ENCODE measurements around the gene CMAS. TPM values are rescaled to one million over a fixed set of nuclear protein-coding genes. Genes with fewer than 3 reads are reported as not detected.
A peak's percentile ranks its signal among the peaks of the same experiment; 100 is the strongest.
"Not testable (repeated sequence)": the region's sequence is repeated elsewhere in the genome, so short reads cannot be mapped to it uniquely, and the experiment has no call there.

Gene CMAS
- total RNA-seq, result 35.1 TPM
- long read RNA-seq, transcript CMAS-201 (8 exons, 1,787 nt), result major isoform, 80 of 85 reads
- long read RNA-seq, partial matches to known transcripts, result 0 of 85 reads
- long read RNA-seq, other reads (novel, unspliced or antisense), result 2 of 85 reads

DNA sequence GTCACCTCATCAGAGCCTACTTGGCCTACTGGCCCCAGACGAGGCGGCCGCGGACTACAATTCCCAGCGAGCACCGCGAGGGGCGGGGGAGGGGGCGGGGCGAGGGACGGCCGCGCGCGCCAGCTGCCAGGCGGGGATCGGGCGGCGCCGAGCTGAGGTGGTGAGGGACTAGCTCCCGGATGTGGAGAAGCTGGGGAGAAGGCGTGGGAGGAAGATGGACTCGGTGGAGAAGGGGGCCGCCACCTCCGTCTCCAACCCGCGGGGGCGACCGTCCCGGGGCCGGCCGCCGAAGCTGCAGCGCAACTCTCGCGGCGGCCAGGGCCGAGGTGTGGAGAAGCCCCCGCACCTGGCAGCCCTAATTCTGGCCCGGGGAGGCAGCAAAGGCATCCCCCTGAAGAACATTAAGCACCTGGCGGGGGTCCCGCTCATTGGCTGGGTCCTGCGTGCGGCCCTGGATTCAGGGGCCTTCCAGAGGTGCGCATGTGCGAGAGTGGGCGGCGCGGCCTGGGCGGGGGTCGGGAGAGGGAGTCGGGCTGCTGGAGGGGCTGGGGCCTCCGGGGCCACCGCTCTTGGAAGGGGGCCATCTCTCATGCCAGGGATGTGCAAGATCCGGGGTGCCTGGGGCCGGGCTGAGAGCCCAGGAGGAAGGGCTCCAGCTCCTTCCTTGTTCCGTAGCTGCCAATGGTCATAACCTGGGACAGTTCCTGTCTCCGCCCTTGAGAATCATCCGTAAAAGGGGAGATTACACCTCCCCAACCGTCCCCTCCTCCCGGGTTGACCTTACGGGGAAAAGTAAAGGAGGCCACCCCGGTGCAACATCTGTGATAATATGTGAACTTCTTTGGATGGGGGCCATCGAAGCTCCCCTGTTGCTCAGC, at the start of gene CMAS:
Gene CMAS (plus strand): TSS at position 129 of the 878 bp plus-strand sequence. CDS start 86 bp downstream, at position 215.
- intact Hi-C loops (cut with DNase I), result no loop called here
- ATAC-seq (ENCODE audit: poor library complexity) (peak; percentile 97), DNase-seq (peak; percentile 88)

DNA sequence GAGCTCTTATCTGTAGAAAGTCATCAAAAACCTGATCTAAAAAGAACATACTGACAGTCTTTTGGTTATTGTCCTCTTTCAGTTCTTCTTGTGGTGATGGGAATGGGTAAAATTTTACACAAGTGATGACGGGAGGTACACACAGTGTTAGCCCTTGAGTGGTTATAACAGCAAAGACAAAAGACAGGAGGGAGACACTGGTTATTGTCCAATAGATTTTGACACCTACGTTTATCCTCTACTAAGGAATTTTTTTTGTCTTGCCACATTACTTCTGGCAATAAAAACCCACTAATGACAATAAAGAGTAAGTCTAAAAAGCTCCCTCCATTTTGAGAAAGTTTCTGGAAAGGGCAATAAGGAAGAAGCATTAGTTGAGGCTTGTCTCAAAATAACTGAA, 47.7 kb upstream of the CMAS start:
- DNase-seq (no peak), ATAC-seq (ENCODE audit: poor library complexity) (no peak)
- intact Hi-C loops (cut with DNase I), result no loop called here

DNA sequence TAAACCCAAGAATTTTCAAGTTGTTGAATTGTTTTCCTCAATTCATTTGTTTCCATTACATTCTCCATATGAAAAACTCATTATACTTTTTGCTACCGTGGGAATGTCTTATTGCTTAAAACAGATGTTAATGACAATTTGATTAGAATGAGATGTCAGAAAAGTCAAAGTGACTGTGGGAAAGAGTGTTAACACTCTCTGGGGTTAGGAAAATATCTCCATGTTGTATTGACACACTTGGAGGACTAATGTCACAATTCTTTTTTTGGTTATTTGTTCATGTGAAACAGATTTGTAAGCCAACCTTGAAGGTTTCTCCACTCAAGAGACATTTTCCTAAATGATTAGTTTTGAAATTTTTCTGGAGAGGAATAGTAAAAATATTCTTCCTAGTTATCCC, 47.2 kb upstream of the CMAS start:
- intact Hi-C loops (cut with DNase I), result no loop called here
- DNase-seq (no peak), ATAC-seq (ENCODE audit: poor library complexity) (peak; percentile 15)

DNA sequence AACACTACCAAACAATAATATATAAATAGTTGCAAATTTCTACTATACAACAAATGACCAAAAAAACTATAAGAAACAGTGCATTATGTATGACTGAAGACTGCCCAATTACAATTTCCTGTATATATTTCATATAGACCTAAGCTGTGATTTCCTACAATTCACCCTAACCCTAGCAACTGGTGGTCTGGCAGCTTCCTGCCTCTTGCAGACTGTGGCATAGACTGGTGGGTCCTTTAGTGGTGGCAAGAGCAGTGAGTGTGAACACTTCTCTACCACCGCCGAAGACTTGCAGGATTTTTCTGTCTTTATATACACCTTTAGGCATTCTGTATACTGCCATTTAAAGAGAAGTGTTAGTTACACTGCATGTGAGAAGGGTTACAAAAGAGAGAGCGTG, 43.6 kb upstream of the CMAS start:
- DNase-seq, result no peak
- intact Hi-C loops (cut with DNase I), result no loop called here
- ATAC-seq (ENCODE audit: poor library complexity), result no peak

DNA sequence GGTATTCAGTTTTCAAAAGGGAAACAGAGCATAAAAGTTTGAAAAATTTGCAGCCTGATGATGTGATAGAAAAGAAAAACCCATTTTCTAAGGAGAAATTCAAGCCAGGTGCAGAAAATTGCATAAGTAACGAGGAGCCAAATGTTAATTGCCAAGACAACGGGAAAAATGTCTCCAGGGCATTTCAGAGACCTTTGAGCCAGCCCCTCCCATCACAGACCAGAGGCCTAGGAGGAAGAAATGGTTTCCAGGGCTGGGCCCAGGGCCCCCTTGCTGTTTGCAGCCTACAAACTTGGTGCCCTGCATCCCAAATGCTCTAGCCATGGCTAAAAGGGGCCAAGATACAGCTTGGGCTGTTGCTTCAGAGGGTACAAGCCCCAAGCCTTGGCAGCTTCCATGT, 38.2 kb upstream of the CMAS start:
- intact Hi-C loops (cut with DNase I); DNase-seq; ATAC-seq (ENCODE audit: poor library complexity): not testable (repeated sequence)

DNA sequence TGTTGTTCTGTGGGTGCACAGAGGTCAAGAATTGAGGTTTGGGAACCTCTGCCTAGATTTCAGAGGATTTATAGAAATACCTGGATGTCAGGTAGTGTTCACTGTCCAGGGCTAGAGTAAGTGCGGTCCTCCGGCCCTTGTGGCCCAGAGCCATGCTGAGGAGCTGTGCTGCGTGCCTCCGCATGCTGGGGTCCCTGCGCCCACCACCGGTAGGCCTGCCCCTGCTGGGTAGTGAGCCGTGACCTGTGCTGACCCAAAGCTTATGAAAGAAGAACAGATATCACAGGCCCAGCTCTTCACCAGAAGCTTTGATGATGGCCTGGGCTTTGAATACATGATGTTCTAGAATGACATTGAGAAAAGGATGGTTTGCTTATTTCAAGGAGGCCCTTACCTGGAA, 37.8 kb upstream of the CMAS start:
- intact Hi-C loops (cut with DNase I), result no loop called here
- ATAC-seq (ENCODE audit: poor library complexity) (no peak), DNase-seq (no peak)

DNA sequence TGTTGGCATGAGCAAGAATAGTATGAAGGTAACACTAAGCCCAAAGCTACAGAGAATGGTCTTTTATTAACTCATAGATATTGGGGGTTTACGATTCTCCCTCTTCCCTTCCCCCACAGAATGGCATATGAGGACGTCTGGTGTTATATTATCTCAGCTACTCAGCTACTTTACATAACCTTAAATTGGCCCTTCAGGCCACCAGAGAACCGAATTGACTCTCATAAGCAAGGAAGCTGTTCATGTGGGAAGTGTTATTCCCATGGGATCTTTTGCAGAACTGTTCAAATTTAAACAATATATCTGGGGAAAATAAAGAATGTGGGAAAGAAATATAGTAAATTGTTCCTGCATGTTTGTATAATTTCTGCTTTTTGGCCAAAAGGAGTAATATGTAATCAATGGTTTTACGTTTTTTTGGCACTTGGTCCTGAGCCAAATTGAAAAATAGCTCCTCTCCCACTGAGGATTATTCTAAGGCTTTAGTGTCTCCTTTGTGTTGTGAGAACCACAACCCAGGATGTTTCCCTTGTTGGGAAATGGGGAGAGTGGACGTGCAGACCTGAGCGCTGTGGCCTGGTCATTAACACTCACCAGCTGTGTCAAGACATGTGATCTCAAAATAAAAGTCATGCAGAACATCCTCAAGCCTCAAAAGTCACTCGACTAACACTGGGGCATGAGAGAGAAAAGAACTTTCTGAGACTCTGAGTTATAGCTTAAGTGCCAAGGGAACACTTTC, 31.8 kb upstream of the CMAS start:
- ATAC-seq (ENCODE audit: poor library complexity), result peak; percentile 78
- no peak for DNase-seq
- intact Hi-C loops (cut with DNase I), result no loop called here

DNA sequence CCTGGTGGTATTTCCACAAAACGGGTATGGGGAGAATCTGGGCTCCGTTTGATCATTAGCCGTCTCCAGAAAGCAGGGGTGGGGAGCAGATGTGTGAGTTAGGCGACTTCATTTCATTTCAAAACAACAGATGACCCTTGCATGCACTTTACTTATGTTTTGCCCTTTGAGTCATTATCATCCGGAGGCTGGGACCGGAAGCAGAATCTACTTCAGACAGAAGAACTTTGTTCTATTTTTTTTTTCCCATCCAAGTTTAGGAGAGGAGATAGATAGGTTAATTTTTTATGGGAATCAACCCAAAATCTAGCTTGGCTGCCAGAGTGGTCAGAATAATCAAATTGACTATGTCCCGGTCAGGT, 31.3 kb upstream of the CMAS start:
- peak; percentile 36 for ATAC-seq (ENCODE audit: poor library complexity)
- intact Hi-C loops (cut with DNase I), result loop anchor here (5.0 kb wide), 1 partner anchor 317 kb away; no protein-coding TSS in a partner anchor
- no peak for DNase-seq

DNA sequence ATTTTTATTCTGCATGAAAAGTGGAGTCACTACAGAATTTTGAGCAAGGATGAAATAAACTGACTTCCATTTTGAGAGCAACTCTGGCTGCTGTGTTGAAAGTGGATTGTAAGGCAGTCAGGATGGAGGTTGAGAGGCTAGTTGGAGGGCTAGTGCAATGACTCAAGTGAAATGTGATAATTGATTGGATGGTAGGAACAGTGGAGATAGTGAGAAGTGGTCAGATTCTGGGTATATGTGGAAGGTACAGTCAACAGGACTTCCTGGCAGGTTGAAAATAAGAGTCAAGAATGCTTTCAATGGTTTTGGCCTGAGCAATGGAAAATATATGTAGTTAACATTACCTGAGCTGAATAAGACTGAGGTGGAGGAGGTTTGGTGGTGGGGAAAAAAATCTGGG, 29.0 kb upstream of the CMAS start:
- DNase-seq (no peak), ATAC-seq (ENCODE audit: poor library complexity) (no peak)
- intact Hi-C loops (cut with DNase I), result loop anchor here (5.0 kb wide), 1 partner anchor 320 kb away; no protein-coding TSS in a partner anchor

GRCh38 chr12:22018860-22019259, 27.2 kb upstream of the CMAS start:
- DNase-seq (no peak), ATAC-seq (ENCODE audit: poor library complexity) (peak; percentile 52)
- intact Hi-C loops (cut with DNase I), result loop anchor here (5.0 kb wide), 1 partner anchor 322 kb away; no protein-coding TSS in a partner anchor

DNA sequence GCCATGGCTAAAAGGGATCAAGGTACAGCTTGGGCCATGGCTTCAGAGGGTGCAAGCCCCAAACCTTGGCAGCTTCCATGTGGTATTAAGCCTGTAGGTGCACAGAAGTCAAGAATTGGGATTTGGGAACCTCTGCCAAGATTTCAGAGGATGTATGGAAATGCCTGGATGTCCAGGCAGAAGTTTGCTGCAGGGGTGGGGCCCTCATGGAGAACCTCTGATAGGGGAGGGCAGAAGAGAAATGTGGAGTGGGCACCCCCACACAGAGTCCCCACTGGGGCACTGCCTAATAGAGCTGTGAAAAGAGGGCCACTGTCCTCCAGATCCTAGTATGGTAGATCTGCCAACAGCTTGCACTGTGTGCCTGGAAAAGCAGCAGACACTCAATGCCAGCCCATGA, 22.5 kb upstream of the CMAS start:
- intact Hi-C loops (cut with DNase I), result not testable (repeated sequence)

DNA sequence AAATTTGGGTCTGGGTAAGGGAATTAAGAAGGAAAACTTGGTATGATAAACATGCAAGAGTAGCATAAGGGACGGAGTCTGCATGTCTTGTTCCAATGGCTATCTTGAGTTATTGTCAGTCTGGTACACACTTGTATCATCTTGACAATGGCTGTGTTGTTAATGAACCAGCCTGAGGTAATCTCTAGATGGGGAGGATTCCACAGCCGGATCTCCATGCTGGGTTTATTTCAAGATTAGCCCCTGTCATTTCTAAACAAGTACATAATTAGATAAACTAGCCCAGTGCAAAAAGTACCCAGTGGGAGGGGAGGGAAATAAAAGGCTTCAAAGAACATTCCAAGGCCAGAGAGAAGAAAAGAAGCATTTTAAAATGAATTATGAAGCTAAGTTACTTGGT, 16.5 kb upstream of the CMAS start:
- DNase-seq, result no peak
- no peak for ATAC-seq (ENCODE audit: poor library complexity)
- intact Hi-C loops (cut with DNase I), result no loop called here

More for the DNA sequence above, 22.5 kb upstream of the CMAS start:
- not testable (repeated sequence) for DNase-seq; ATAC-seq (ENCODE audit: poor library complexity)

- ATAC-seq (ENCODE audit: poor library complexity), result no peak
These were observed 16.0 kb upstream of the CMAS start for GRCh38 chr12:22029991-22030390.

GRCh38 chr12:22032732-22033131, 13.3 kb upstream of the CMAS start:
- intact Hi-C loops (cut with DNase I), result no loop called here
- DNase-seq (no peak), ATAC-seq (ENCODE audit: poor library complexity) (no peak)

More at GRCh38 chr12:22029991-22030390, 16.0 kb upstream of the CMAS start:
- no peak for DNase-seq
- intact Hi-C loops (cut with DNase I), result no loop called here

DNA sequence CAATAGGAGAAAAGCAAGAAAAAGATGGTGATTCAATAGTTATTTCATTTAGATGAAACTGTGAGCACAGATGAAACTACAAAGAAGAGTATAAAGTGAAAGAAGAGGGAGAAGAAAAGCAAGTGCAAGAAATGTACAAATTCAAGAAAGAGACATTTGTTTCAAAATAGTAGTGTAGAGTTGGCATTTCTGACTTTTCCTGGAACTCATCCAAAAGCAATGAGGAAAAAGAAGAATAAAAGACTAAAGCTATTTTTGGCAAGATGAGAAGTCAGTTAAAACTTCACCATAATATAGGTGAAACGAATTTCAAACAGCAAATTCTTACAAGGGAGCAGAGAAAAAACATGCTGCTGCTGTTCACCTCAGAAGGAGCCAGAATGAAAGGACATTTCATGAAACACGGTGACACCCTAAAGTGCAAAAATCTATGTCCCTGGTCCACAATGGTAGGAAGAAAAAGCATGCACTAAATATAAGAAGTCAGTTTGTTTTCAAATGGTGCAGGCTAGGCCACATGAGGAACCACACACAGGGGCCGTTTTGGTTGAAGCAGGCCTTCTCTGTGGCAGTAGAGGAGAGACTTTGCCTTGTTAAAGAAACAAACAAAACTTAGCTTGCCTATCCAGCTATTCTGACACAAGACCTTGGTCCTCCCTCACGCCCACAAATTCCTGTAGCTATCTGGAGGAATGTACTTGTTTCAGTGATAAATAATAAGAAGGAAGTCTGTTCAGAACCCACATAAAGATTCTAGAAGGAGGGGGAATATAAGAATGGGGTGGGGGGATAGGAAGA, 11.1 kb upstream of the CMAS start:
- intact Hi-C loops (cut with DNase I), result no loop called here
- DNase-seq (no peak), ATAC-seq (ENCODE audit: poor library complexity) (no peak)

GRCh38 chr12:22037947-22038346, 8.1 kb upstream of the CMAS start:
- intact Hi-C loops (cut with DNase I), result no loop called here
- DNase-seq (no peak), ATAC-seq (ENCODE audit: poor library complexity) (no peak)

GRCh38 chr12:22038734-22039133, 7.3 kb upstream of the CMAS start:
- DNase-seq (no peak), ATAC-seq (ENCODE audit: poor library complexity) (no peak)
- intact Hi-C loops (cut with DNase I), result no loop called here

DNA sequence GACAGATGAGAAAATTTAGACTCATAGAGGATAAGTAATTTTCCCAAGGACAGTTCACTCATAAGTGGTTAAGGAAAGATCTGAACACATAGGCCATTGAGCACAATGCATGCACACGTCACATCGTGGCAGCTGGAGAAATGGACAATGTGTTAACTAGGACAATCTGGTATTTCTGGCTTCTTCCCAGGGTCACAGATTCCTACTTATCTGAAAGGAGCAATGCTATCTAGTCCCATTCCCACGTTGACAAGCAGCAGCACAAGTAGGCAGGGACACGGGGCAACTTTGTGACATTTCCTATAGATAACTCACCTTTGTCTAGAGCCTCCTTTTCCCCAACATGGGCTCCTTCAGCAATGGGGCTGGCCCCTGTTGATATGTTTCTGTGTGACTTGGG, 6.7 kb upstream of the CMAS start:
- intact Hi-C loops (cut with DNase I), result no loop called here
- DNase-seq (no peak), ATAC-seq (ENCODE audit: poor library complexity) (no peak)

Measured in Right ventricle myocardium superior (tissue), 1 donor.